Fibroblast of peridontal ligament (primary cell): ENCODE measurements around the gene GLA.

ENCODE experiments used
- DNase-seq: peaks from one replicate; pipeline ENCODE4 v3.0.0-alpha.2; 2010; ENCODE audit errors: extremely low read depth

Gene GLA

GRCh38 chrX:101397779-101398178 is 9.9 kb downstream of the GLA start:
- DNase-seq = no peak

GRCh38 chrX:101395789-101396188 is 11.9 kb downstream of the GLA start:
- peak; percentile 38 for DNase-seq

GRCh38 chrX:101394372-101394771 is 13.4 kb downstream of the GLA start:
- no peak for DNase-seq

- no peak for DNase-seq
Measured at GRCh38 chrX:101393530-101394305, 14.0 kb downstream of the GLA start.

GRCh38 chrX:101391831-101392230 is 15.9 kb downstream of the GLA start:
- DNase-seq = no peak

GRCh38 chrX:101390664-101391525 is 16.8 kb downstream of the GLA start, which contains the start of gene RPL36A:
TSS of gene RPL36A (plus strand) at chrX:101391011. CDS start at chrX:101391044, 33 bp downstream.
- peak; percentile 89 for DNase-seq

- no peak for DNase-seq
Measured at GRCh38 chrX:101388604-101389003, 19.1 kb downstream of the GLA start.

GRCh38 chrX:101386542-101386885 is 21.2 kb downstream of the GLA start:
- DNase-seq = no peak

- no peak for DNase-seq
Measured at GRCh38 chrX:101385795-101386541, 21.8 kb downstream of the GLA start, which contains the start of gene BTK. TSS of gene BTK (minus strand) at chrX:101386191. CDS start at chrX:101375284, 10,907 bp downstream.

- no peak for DNase-seq
Measured at GRCh38 chrX:101385026-101385684, 22.6 kb downstream of the GLA start.

GRCh38 chrX:101383679-101384205 is 24.0 kb downstream of the GLA start:
- no peak for DNase-seq

- no peak for DNase-seq
Measured at GRCh38 chrX:101377547-101377946, 30.2 kb downstream of the GLA start.

- no peak for DNase-seq
Measured at GRCh38 chrX:101370888-101371504, 36.7 kb downstream of the GLA start.

- no peak for DNase-seq
Measured at GRCh38 chrX:101369687-101370086, 38.0 kb downstream of the GLA start.

- DNase-seq = no peak
Measured at GRCh38 chrX:101368800-101369199, 38.9 kb downstream of the GLA start.

- no peak for DNase-seq
Measured at GRCh38 chrX:101365301-101365795, 42.4 kb downstream of the GLA start.

GRCh38 chrX:101362757-101363156 is 45.0 kb downstream of the GLA start:
- DNase-seq = no peak

- no peak for DNase-seq
Measured at GRCh38 chrX:101362116-101362515, 45.6 kb downstream of the GLA start.

GRCh38 chrX:101360390-101360789 is 47.3 kb downstream of the GLA start:
- DNase-seq = no peak

GRCh38 chrX:101359966-101360365 is 47.8 kb downstream of the GLA start:
- DNase-seq = no peak
